ENCODE measurements around the gene CLINT1.
"Not testable (repeated sequence)": the region's sequence is repeated elsewhere in the genome, so short reads cannot be mapped to it uniquely, and the experiment has no call there.

CLINT1 gene

DNA sequence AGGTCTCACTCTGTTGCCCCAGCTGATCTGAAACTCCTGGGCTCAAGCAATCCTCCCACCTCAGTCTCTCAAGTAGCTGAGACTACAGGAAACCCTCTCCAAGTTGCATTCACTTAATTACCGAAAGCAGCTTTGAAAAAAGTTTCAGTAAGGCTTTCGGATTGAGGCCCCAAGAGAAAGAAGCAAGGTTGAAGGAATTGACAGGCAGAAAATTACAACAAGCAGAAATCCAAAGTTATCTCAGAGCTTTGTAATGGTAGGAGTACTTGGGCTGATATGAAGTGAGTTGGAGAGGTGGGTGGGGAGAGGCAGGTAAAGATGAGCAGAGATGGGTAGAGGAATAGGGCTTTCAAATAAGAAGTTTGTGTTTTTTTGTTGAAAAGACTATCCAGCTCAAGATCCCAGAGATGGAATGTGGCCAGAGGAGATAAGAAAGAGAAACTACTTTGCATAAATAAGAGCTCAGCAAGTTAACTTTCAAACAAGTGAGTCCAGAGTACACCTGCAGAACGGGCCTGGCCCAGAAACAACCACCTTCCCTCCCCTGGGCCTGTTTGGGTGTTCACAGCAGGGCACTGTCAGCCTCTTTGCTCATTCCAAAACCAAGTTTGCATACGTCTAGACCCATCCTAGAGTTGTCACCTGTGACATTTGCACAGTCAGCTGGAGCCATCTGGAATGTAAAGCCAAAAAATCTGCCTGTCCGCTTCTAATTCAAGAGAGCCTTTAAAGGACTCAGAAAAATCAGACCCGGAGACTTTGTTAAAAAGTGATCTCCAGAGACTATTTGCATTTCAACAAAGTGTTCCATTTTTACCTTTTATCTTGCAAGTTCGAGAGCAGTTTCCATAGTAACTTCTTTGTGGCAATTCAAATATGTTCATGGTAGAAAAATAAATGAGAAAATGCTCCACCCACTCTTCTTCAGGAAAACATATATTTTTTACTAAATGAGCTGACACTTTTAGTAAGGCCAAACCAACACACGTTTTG is 2.2 kb upstream of the CLINT1 start:
- no peak for DNase-seq

DNA sequence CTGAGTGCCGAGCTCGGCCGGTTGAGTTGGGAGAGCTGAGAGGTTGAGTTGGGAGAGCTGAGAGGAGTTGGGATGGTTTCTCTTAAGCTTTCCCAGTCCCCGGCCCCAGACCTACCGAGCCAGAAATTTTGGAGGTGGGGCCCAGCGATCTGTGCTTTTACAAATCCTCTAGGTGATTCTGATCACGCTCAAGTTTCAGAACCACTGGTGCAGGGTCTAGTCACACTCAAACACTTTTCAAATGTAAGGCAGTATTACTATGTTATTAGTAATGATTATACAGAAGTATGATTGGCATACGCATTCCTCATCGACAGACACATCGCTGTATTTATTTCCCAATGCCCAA is 256 bp upstream of the CLINT1 start:
- no peak for DNase-seq

DNA sequence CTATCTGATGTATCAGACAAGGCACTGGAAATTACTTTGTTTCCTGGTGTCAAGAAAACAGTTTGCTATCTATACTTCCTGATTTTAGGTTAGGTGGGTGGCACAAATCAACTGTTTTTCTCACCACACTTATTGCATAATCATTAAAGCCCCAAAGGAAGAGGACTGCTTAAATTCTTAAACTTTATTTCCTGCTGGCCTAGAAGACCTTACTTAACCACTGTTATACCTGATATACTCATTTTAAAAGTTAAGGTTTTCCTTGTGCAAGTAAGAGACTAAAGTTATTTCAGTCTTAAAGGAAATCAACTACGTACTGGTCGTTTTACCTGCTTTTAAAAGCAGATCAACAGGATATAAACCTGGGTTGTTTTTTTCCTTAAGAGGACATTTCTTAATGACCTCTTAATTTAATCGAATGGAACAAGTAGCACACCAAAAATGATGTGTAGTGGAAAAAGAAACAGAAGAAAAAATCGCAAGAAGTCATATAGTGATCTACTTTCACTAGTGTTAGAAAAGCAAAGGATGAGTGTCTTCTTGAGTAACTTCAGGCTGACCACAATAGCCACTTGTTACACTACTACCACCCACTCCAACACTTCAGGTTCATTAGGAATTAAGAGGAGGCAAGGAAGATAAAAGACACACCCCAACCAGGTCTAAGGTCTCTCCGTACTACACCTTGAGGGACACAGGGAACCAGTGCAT is 974 bp downstream of the CLINT1 start:
- no peak for DNase-seq

DNA sequence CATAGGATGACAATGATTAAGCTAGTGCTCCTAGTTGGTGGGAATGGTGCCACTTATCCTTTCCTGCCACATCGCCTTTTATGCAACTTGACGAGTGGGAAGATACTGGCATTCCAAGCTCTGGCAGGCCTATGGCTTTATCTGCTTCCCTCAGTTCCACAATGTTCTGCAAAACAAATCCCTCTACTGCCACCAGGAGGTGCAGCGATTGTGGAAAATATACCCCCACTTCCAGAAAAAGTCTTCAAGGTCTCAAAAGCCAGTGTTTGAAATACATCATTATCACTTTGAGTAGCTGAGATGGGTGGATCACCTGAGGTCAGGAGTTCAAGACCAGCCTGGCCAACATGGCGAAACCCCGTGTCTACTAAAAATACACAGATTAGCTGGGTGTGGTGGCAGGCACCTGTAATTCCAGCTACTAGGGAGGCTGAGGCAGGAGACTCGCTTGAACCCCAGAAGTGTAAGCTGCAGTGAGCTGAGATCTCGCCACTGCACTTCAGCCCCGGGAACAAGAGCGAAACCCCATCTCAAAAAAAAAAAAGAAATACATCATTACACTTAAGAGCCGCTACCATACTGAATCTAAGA is 3.4 kb downstream of the CLINT1 start:
- DNase-seq = no peak

DNA sequence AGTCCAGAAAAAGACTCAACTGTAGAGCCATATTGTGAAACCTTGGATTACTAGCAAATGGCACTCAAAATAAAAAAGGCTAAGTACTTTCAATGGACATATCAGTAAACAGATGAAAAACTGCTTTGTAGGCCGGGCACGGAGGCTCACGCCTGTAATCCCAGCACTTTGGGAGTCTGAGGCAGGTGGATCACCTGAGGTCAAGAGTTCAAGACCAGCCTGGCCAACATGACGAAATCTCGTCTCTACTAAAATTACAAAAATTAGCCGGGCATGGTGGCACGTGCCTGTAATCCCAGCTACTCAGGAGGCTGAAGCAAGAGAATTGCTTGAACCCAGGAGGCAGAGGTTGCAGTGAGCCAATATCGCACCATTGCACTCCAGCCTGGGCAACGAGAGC is 5.6 kb downstream of the CLINT1 start:
- not testable (repeated sequence) for DNase-seq

DNA sequence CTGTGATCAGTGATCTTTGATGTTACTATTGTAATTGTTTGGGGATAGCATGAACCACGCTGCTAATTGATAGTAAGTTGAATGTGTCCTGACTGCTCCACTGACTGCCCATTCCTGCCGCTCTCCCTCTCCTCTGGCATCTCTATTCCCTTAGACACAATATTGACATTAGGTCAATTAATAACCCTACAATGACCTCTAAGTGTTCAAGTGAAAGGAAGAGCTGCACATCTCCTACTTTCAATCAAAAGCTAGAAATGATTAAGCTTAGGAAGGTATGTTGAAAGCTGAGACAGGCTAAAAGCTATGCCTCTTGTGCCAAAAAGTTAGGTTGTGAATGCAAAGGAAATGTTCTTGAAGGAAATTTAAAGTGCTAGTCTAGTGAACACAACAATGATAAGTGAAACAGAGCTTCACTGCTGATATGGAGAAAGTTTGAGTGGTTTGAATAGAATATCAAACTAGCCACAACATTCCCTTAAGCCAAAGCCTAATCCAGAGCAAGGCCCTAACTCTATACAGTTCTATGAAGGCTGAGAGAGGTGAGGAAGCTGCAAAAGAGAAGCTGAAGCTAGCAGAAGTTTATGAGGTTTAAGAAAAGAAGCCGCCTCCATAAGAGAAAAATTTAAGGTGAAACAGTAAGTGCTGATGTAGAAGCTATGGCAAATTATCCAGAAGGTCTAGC is 12.9 kb downstream of the CLINT1 start:
- no peak for DNase-seq

DNA sequence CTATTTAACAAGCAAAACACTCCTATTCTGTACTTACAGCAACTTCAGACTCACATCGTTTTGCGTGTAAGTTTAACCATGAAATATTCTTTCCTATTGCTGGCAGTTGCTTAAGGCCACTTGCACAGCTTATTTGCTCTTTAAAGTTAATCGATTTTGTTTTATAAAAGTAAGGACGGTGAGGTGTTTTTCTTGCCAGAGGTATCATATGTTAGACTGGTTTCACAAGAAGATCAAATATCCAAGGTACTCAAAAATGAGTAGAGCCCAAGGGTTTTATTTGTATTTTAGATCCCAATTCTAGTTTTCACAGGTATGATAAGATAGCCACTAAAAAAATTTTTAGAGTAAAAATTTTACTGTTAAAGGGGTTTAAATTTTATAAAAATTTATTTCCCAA is 16.2 kb downstream of the CLINT1 start:
- DNase-seq = no peak

DNA sequence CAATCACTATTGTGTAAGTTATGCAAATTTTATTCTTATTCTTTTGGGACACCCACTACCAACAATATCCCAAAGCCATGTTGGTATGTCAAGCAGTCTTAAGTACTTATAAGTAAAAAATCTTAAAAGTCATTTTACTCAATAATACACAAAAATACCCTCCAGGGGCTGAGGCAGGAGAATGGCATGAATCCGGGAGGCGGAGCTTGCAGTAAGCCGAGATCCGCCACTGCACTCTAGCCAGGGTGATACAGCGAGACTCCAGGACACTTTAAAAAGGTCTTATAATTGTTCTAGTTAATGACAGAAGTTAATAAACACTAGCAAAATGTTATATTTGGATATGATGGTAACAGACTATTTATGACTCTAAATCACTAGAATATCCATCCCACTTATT is 16.8 kb downstream of the CLINT1 start:
- no peak for DNase-seq

DNA sequence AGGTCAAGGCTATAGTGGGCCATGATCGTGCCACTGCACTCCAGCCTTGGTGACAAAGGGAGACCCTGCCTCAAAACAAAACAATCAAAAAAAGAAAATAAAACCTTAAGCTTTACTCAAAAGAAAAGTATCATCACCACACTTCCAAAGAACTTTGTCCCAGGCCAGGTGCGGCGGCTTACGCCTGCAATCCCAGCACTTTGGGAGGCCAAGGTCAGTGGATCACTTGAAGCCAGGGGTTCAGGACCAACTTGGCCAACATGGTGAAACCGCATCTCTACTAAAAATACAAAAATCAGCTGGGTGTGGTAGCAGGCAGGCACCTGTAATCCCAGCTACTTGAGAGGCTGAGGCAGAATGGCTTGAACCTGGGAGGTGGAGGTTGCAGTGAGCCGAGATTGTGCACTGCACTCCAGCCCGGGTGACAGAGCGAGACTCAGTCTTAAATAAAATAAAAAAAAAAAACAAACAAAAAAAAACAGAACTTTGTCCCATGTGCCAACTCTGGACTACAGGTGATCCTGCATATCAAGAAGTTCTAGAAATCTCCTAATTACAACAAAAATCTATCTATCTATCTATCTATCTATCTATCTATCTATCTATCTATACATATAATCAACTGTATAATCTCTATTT is 19.7 kb downstream of the CLINT1 start:
- DNase-seq = no peak

DNA sequence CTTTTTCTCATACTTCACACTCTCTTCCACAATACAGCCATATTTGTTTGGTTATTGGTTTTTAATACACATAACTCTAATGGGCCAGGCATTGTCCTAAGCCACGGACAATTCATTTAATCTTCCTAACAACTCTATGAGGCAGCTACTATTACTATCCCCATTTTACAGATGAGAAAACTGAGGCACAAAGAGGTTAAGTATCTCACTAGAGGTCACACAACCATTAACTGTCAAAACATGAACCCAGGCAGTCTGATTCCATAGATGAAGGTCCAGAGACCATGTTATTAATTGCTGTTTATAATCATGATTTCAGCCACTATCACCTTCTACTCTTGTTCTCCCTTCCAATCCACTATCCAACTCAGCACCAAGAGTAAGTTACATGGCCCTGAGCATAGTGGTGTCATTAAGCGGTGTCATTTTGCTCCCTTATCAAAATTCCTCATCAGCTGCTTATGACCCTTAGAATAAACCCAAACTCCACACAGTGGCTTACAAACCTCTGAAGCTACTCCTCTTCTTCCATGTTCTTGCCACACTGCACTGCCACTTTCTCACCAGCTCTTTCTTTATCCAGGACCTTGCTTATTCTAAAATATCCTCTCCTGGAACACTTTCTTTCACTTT is 22.7 kb downstream of the CLINT1 start:
- DNase-seq = no peak

DNA sequence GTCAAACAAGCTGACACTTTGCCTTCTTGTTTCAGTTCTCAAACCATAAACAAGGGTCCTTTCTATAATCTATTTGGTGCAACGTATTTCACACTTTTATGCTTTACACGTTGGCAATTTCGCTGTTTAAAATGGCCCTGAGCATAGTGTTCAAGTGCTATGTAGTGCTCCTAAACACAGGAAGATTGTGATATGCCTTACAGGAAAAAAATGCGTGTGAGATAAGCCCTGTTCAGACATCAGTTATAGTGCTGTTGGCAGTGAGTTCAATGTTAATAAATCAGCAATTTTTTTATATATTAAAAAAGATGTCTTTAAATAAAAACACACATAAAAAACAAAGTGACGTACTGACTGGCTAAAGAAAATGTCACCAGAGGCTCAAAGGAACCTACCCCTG is 23.9 kb downstream of the CLINT1 start:
- no peak for DNase-seq

DNA sequence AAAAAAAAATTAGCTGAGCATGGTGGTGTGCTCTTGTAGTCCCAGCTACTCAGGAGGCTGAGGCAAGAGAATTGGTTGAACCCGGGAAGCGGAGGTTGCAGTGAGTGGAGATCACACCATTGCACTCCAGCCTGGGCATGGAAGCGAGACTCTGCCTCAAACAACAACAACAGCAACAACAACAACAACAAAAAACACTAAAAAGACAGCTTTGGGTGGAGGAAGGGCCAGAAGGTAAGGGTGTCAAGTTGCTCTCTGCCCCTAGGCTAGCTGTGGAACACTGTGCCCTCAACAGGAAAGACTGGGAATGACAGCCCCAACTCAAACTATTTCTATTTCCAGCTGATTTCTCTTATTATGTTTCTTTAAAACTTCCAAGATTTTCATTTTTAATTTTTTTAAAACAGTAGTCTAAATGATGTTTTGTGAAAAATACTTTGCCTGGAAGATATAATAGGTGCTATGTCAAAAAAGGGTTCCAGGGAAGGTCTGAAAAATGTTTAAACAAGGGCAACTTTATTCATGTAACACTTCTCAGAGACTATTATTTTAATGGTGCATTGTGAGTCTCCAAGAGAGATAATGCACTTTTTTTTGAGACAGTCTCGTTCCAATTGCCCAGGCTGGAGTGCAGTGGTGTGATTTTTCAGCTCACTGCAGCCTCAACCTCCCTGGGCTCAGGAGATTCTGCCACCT is 29.9 kb downstream of the CLINT1 start:
- no peak for DNase-seq

DNA sequence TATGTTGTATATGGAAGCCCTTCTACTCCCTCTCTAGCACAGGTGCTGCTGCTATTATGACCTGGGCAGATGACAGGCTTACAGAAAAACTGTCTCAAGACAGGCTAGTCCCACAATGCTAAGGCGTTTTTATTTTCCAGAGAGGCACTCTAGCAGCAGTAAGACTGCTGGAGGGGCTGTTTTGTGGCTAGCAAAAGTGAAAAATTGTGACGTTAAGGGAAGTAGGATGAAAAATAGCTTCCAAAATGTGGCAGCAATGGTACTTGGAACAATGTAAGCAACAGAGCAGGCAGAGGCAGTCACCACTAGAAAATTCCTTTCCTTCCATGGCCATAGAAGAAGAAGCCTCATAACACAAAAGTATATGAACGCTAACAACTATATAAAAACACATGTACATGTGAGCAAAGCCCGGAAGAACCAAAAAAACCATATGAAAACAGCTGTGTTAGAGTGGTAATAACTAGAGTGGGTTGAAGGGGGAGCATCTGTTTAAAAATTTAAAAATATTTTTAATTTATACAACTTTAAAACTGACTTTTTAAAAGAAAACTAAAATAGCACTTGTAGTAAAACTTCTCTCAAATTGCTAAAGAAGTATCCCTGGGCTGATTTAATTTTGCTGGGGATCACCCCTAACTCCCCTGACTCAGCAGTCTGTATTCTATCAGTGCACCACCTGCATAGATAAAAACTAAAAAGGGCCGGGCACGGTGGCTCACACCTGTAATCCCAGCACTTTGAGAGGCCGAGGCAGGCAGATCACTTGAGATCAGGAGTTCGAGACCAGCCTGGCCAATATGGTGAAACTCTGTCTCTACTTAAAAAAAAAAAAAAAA is 30.6 kb downstream of the CLINT1 start:
- DNase-seq = no peak

DNA sequence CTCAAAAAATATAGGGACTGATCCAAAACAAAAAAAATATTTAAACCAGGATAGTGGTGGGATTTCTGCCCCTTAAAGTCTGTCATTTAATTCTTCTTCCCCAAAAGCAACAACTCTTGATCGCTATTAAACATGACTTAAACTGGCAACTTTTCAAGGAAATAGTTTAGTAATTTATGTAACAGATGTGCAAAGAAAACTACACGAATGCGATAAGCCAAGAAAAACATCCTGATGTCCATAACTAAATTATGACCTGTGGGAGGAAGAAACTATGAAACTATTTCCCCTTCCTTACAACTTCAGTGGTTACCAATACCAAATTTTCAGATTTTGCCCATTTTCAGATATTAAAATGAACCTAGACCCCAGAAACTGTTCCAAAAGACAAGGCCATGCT is 31.5 kb downstream of the CLINT1 start:
- DNase-seq = no peak

DNA sequence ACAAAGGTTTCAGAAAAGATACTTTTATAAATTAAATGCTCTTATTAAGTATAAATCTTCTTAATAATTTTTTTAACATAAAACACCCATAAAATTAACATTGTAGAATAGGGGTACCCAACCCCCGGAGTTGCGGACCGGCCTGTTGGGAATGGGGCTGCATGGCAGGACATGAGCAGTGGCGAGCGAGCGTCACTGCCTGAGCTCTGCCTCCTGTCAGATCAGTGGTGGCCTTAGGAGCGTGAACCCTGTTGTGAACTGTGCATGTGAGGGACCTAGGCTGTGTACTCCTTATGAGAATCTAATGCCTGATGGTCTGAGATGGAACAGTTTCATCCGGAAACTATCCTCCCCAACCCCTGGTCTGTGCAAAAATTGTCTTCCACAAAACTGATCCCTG is 35.3 kb downstream of the CLINT1 start:
- DNase-seq = no peak

DNA sequence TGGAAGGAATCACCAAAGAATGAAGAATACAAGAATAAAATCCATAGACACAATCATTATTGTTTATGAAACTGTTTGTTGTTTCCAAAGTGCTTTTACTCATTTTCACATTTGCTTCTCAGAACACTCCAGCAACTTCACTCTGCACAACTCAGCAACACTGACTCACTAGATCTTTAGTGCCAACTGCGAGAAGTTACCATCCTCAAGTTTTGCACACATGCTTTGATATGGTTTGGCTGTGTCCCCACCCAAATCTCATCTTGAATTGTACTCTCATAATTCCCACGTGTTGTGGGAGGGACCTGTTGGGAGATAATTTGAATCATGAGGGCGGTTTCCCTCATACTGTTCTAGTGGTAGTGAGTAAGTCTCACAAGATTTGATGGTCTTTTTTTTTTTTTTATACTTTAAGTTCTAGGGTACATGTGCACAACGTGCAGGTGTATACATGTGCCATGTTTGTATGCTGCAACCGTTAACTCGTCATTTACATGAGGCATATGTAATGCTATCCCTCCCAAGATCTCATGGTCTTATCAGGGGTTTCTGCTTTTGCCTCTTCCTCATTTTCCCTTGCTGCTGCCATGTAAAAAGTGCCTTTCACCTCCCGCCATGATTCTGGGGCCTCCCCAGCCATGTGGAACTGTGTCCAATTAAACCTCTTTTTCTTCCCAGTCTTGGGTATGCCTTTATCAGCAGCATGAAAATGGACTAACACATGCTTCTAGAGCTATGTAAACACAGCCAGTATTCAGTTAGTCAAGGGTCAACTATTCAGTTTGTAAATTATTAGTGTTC is 36.9 kb downstream of the CLINT1 start:
- DNase-seq = no peak

DNA sequence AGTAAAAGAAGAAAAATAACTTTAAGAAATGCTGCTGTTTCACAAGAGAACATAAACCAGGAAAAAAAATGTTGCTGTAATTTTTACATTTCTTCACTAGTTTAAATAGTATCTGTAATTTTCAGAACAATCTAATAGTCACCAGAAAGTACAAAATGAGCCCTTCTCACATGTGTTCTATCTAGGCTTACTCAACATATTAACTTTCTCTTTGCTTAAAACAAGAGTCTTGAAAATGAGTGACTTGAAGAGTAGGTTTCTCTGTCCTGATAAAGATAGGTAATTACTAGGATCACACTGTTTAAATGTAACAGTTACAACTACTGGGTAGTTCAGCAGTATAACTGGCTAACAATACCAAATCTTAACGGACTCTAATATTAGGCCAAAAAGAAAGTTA is 37.5 kb downstream of the CLINT1 start:
- DNase-seq = no peak

DNA sequence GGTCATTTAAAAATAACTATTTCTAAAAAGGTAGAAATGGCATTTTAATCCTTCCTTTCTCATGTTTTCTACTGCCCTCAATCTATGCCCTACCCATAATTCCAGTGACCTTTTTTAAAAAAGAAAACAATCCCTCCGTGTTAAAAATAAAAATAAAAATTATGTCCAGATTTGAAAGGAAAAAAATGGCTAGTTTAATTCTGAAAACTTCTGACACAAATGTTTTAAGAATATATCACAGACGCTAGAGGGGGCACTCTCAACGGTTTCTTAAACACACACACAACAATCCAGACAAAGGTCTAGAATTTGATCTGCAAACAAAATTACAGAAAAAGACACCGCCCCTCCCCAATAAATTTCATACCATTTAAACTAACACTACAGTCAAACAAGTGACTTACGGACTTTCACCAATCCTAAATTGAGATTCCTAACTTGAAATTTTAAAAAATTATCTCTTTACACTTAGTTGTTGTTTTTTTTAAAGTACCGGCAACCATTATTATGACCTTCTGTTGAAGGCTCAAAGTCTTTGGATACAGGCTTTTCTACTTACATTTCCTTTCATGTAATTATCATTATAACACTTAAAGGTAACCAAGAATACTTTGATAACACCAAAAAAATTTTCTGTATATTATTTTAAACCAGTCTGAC is 38.2 kb downstream of the CLINT1 start:
- no peak for DNase-seq

DNA sequence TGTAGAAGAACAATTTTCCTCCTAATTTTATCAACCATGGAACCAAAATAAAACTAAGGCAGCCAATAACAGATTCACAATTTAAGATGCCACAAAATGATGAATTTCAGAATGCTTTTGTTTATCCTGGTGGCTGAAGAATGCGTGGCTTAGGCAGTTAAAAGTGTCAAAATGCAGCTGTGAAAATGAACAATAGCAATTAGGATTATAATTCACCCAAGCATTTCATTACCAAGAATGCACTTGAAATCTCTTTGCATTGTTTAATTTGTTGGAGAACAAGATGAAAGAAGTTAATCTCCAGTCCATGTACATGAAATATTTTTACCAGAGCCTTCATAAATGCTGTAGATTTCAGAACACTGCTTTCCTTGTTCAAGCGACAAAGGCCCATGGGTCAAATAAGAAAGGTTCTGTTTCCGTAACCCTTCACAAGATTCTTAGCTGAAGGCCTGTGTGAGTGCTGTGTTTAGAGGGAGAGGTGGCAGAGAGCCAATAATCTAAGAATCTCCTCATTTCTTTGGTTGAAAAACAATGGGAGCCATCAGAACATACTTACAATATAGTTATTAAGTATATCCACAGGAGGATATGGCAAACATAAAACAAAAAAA is 39.3 kb downstream of the CLINT1 start:
- DNase-seq = no peak

Data from activated CD8-positive, alpha-beta memory T cell treated with anti-CD3 and anti-CD28 coated beads for 24 hours (primary cell).